NCI-H1694 (cell line): ENCODE results near the gene SELENOT.
"Not testable (repeated sequence)": the region's sequence is repeated elsewhere in the genome, so short reads cannot be mapped to it uniquely, and the experiment has no call there.

Experiments
- DNase-seq: peaks from one replicate; lab custom pipeline; 2025; lab: John Stamatoyannopoulos, UW

SELENOT gene

DNA sequence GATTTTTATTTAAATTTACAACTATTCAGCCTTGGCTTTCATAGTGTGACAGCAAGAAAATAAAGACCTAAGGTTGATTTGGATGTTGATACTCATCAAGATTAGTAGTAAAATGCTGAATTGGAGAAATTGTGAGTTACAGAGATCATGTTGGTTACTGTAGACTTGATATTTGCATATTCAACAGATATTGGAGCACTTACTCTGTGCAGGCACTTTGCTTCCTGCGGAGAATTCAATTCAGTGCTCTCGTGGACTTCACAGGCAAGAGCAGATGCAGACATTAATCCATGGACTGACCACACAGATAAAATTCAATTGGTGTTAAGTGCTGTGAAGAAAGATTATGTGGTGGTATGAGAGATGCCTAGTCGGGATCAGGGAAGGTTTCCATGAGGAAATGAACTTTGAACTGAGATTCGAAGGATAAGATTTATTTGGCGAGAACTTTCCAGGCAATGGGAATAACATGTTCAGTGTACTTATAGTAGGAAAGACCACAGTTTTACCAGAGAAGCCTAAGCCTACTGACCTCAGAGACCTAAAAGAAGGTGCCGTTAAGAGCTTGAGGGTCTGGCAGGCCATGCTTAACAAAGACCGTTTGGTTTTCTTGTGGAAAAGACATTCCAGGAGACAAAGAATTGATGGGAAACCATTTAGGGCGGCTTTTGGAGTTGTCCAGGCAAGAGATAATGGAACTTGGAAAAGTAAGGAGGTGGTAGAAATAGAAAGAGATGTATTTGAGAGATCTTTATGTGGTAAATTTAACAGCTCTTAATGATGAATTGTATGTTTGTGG, 4.3 kb downstream of the SELENOT start:
- no peak for DNase-seq

DNA sequence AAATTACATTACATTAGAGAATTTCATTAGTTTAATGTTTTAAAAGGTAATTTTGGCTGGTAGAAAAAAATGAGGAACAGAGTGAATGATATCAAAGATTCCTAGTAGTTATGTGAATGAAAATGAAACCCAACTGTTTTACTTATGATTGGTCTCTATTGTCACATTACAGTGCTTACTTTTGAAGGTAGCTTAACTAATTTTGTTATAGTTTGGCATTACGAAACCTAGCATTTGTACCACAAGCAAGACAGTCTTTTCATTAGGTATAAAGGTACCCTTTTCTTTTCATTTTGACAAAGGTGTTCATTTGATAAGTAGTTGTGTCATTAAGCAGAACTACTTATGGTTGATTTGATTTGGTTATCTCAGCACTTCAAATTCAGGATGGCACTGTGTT, 6.9 kb downstream of the SELENOT start:
- no peak for DNase-seq

DNA sequence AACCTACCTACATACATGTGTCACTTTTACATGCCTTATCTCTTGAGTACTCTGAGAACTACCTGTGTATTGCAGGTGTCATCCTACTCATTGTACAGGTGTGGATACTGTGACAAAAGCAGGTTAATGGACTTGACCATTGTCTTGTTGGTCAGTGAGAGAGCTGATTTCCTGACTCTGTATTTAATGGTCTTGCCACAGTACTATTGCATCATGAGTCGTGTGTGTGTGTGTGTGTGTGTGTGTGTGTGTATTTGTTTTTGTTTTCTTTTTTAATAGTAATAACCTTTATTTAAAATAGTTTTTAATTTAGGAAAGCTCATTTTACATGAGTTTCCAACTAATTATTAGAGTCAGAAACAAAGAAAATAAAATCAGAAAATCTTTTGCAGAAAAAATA, 7.7 kb downstream of the SELENOT start:
- no peak for DNase-seq

DNA sequence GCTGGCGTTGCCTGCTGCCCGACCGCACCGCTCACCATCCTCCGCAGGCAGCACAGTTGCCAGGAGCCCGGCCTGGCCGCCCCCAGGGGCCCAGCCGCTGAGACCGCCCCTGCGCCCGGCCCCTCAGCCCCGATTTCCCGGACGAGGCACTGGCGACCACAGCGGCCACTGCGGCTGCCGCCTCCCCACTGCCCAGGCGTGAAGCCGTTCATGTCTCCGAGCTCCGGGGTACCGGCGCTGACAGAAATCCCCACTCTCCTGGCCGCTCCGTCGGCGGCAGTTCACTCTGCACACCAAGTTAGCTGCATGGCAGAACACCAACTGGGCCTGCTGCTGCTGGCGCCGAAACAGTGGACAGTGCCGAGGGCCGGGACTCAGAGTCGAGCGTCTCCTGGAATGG, 8.5 kb downstream of the SELENOT start:
- DNase-seq = no peak

DNA sequence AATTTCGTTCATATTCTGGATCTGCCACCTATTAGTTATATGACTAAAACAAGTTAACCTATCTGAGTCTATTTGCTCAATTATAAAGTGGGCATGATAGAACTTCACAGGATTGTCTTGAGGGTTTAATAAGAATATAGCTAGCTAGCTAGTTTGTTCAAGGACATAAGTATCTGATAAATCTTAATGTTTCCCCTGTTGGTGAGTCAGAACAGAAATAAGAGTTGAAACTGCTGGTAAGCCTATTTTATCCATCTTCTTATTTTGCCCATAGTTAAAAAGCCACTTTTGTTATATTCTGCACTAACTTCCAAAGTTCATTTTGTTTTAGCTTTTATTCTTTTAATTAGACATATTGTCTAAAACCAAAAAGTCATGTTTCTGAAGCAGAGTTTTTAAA, 9.4 kb downstream of the SELENOT start:
- DNase-seq = no peak

DNA sequence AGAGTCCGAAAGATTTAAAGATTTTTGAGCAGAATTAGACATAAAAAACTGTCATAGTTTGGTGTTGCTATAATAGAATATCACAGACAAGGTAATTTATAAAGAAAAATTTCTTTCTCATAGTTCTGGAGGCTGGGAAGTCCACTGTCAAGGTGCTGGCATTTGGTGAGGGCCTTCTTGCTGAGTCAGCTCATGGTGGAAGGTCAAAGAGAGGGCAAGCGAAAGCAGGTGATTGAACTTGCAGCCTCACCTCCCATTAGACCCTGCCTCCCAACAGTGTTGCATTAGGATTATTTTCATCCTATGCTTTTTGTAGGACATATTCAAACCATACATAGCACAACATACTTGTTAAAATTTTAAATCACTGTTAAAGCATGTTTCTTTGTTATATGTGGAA, 9.9 kb downstream of the SELENOT start:
- DNase-seq = no peak

DNA sequence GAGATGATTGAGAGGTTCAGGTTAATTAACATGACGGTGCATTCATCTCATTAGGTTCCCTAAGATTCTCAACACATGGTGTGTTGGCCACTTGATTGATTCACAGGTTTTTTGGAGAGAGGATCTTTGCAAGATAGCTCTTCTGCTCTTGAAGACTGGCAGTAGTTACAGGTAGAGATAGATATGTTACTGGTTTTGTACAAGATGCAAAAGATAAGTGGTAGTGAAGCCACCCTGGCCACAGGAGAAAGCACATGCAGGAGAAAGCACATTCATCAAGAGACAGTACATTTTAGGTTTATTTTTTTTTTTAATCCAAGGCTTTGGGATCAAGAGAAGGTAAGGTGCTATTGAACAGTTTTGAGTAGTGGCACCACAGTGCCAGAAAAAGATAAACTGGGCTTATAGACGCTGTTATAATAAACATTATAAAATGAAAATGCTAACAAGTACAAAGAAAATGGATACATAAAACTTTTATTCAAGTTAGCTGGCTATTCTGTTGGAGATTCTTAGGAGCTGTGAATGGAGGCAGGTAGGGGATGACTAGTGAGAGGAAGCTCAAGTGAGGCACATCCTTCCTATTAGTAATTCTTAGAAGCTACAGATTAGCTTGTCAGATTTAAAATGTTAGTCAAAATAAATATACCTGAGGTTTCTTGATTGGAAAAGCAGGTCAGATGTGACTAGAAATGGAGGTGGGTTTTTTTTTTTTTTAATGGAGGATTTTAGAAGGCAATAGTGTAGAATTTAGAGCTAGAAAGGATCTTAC, 10.8 kb downstream of the SELENOT start:
- no peak for DNase-seq

DNA sequence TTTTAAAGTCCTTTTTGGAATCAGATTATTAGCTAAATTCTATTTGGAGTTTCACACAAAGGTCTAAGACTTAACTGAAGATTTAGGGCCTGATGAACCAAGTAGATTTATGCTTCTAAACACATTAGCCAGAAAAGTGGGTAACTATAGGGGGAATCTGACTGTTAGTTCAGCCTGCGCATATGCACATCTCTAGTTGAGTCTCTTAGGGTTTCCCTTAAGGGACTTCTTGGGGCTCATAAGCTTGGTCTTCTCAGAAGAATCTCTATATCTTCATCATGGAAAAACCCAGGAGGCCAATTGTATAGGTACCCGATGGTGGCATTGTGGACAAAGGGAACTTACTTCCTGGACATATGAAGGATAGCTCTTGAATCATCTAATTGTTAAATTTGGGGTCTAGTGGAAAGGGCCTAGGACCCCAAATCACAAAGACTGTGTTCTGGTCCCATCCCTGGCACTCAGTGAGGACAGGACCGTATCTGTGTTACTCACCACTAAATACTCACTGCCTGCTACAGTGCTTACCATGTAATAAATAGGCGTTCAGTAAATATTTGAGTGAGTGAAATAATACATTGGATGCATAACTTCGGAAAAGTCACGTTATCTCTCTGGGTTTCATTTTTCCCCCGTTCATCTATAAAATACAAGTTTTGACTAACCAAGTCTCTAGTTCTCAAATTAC, 17.0 kb downstream of the SELENOT start:
- no peak for DNase-seq

DNA sequence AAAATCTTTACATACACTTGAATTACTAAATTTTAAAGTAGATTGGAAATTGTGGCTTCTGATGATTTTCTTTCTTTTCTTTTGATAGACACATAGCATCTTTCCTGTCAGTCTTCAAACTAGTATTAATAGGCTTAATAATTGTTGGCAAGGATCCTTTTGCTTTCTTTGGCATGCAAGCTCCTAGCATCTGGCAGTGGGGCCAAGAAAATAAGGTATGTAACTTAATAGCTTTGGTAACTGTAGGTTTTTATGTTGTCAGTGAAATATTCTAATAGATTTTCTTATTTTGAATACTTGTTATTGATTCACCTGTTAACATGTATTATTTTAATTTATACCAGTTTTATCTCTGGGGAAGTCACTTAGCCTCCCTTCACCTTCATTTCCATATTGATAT, 19.8 kb downstream of the SELENOT start:
- DNase-seq = not testable (repeated sequence)

DNA sequence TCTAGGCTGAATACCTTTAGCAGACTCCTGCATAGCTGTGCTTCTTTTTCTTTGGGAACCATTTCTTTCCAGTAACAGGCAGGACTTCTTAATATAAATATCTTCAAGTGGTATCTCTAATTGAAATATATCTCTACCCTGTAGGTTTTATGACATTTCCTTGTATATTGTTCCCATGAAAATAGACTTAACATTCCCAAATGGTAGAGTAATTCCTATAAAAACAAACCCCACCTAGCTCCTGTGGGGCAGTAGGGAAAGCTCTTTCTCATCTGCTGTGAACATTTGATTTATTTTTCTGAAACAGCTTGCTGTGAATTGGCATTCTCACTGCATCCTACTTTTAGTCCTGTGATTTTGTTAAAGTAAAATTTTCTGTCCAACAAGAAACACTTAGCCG, 20.8 kb downstream of the SELENOT start:
- no peak for DNase-seq

DNA sequence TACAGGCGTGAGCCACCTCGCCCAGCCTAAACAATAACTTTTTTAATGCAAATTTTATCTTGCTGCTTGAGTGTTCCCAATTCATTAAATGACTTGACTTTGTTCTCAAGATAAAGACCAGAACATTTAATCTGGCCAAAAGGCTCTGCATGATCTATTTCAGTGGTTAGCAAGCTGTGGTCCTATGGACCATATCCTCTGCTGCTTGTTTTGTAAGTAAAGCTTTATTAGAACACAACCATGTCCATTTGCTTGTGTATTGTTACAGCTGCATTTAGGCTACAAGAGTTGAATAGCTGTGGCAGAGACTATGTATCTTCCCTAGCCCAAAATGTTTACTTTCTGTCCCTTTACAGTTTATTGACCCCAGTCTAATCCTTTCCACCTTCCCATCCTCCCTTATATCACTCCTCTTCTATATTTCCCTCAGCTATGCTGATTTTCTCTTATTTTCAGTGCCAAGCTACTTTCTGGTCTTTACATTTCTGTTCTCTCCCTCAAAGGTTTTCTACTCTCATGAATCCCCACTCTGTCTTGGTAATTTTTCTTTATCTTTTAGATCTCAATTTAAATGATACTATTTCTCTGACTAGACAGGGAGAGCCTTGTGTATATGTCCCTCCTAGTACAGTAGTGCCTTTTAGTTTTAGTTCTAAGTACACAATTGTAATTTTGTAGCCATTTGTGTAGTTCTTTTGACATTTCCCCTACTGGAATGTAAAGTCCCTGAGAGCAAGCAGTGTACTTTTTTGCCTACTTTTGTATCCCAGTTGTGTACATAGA, 23.2 kb downstream of the SELENOT start:
- no peak for DNase-seq

DNA sequence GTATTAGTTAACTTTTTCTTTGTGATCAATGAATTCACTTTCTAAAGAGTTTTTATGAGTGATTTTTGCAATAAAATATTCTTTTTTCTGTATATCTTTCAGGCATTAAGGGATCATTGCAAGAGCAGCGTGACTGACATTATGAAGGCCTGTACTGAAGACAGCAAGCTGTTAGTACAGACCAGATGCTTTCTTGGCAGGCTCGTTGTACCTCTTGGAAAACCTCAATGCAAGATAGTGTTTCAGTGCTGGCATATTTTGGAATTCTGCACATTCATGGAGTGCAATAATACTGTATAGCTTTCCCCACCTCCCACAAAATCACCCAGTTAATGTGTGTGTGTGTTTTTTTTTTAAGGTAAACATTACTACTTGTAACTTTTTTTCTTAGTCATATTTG, 24.4 kb downstream of the SELENOT start:
- DNase-seq = no peak

DNA sequence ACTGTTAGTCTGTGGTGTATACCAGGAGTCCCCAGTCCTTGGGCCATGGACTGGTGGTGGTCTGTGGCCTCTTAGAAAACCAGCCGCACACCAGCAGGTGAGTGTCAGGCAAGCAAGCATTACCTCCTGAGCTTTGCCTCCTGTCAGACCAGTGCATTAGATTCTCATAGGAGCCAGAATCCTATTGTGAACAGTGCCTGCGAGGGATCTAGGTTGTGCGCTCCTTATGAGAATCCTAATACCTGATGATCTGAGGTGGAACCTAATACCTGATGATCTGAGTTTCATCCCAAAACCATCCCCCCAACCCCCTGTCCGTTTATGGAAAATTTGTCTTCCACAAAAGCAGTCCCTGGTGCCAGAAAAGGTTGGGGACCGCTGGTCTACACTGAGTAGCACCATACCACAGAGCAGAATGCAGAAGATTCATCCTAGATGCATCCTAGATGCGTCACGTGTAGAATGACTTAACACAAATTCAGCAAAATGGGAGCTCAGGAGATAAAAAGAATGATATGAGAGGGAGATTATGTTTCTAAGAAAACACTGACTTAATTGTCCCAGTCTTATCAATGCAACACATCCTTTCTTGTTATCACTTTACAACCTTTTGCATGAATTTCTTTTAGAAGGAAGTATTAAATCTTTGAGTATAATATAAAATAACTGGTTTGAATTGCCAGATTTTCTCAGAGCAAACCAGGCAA, 28.5 kb downstream of the SELENOT start:
- no peak for DNase-seq

DNA sequence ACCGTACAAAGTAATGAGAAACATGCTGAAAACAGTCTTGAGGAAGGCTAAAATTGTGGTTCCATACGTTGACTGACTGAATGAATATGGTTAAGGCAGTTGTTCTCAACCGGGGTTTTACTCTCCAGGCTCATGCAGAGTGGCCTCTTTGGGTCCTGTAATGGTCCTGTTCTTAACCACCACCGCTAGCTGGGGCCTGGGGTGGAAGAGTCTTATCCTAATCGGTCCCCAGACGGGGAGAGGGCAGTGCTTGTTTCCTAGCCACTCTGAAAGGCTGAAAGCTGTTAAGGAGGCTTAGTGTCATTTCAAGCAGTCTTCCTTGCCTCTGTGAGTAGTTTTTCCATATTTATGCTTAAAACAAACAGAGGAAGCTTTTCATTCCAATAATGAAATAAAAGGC, 32.0 kb downstream of the SELENOT start:
- DNase-seq = no peak

DNA sequence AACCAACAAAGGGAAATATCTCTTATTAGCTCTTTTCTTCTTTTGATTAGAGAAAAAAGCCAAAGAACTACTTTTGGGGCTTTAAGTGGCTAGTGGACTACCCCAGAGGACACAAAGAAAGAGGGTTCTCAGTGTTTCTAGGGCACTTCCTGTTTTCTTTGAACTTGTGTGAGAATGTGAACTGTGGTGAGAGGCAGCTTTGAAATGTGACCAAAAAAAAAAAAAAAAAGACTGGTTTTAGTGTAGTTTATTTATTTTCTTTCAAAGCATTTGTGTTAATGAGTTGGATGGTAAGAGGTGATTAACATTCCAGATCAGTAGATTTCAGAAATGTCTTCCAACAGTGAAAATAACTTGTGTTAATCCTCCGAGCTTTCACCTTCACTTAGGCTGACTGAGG, 32.4 kb downstream of the SELENOT start:
- no peak for DNase-seq

DNA sequence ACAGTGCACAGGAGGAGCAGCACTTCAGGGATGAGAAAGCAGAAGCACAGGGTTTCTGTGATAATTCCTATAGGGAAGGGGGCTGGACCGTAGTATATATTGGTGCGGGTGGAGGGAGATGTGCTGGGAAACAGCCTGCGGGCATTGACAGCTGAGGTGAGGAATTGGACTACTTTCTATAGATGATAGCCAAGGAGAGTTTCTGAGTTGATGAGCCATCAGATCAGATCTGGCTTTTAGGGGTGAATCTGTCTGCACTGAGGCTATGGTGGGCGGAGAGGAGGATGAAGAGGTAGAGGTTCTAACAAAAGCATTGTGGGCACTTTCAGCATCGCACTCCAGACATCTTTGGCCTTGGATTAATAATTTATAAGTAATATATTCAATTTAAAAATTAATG, 33.1 kb downstream of the SELENOT start:
- no peak for DNase-seq

DNA sequence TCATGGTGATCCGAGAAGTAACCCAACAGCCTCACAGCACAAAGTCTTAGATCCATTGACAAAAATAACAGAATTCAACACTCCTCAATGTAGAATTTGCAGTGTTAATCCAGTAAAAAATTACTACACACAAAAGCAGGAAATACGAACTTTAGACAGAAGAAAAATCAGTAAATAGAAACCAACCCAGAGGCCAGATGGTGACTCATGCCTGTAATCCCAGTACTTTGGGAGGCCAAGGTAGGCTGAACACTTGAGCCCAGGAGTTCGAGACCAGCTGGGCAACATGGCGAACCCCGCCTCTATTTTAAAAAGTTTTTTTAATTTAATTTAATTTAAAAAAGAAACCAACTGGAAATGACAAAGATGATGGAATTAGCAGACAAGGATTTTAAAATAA, 36.1 kb downstream of the SELENOT start:
- no peak for DNase-seq

DNA sequence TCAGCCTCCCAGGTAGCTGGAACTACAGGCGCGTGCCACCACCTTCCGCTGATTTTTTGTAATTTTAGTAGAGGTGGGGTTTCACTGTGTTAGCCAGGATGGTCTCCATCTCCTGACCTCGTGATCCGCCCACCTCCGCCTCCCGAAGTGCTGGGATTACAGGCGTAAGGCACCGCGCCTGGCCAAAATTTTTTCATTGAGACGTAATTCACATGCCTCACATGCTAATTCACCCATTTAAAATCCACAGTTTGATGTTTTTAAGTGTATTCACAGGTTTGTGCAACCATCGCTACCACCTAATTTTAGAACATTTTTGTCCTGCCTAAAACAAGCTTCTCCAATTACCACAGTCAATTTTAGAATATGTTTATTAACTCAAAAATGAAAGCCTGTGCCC, 37.1 kb downstream of the SELENOT start:
- DNase-seq = no peak

DNA sequence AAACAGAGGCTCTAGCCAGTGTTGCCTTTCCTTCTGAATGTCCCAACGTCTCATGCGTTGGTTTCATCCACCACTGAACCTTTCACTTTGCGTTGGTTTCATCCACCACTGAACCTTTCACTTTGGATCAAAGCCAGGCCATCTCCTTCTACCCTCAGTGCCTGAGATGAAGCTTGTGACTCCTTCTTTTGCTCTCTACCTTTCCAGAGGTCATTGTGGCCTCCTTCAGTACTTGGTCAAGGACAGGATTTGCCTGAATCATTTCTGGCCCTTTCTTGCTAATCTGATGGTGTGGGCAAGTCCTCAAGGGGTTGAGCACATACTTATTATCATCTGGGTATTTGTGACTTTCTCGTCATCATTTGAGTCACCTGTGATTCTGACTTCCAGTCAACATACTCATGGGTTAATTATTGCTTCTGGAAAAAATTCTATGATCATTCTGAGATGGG, 50.0 kb downstream of the SELENOT start:
- no peak for DNase-seq

DNA sequence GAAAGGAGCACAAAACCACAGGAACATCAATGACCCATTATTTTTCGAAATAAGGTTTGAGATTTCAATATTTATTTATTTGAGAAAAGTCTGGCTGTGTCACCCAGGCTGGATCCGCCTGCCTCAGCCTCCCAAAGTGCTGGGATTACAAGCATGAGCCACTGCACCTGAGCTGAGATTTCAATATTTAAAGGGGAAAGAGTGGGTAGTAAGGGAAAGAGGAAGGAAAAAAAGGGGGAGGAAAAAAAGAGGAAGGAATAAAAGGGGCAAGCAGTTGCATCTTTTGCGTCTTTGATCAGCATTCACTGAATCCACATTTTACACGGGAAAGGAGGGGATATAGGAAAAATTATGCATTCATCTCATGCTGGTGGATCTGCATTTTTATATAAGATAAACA, 53.2 kb downstream of the SELENOT start:
- no peak for DNase-seq

DNA sequence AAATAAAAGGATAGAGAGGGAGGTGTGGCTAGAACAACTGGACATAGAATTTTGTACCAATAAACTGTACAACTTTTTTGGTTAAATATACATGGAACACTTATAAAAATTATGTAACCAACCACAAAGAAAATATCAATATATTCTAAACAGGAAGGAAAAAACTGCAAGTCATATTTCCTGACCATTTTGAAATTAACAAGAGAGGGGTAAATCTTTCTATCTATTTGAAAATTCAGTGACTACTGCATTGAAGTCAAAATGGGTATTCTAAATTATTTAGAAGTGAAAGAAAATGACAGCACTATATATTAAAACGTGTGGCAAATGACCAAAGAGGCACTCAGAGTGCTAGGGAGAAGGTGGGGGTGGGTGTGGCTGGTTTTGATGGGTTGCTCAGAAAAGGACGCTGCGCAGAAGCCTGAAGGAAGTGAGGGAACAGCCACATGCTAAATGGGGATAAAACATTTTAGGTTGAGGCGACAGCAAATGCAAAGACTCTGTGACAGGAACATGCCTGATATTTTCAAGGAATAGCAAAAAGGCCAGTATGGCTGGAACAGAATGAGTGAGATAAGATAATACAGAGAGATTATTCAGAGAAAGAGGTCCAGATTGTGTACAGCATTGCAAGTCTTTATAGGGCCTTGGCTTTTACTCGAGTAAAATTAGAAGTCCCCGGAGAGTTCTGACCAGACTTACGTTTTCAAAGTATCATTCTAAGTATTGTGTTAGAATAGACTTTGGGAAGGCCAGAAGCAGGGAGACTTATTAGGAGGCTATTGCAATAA, 59.5 kb downstream of the SELENOT start:
- no peak for DNase-seq
